Stimulated activated naive CD8-positive, alpha-beta T cell treated with anti-CD3 and anti-CD28 coated beads, Interleukin-15, Interleukin-2, amounts not matched to agents 100 U/mL and 50 U/mL, for 24 hours (primary cell): ENCODE results near the gene MARK4.
"Not testable (repeated sequence)": the region's sequence is repeated elsewhere in the genome, so short reads cannot be mapped to it uniquely, and the experiment has no call there.

ENCODE experiments used
- ATAC-seq: fragments of 150-1000 bp; cut with Tn5 transposase; one replicate; pipeline ENCODE4 v1.10.0; 2021
- DNase-seq: peaks from one replicate; pipeline ENCODE4 v3.0.0; 2021

The MARK4 gene

DNA sequence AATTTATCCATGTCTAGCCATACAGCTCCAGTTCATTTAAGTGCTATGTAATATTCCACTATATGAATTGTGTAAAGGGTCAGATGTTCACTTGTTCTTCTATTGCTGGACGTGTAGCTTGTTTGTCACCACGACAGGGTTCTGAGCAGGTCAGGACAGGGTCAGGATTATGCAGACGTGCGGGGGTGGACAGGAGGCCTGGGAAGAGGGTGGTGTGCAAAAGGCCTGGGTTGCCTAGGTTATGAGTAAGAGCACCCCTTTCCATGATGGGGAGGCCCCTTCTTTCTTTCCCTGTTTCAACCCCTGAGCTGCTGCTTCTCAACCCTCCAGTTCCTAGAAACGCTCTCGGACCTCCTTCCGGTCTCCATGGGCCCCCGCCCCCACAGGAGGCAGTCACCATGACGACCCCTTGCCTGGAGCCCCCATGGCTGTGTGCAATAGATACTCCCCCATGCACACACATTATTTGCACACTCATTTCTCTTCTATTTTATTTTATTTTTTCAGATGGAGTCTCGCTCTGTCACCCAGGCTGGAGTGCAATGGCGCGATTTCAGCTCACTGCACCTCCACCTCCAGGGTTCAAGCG is 7.8 kb upstream of the MARK4 start:
- DNase-seq (no peak), ATAC-seq (no peak)

DNA sequence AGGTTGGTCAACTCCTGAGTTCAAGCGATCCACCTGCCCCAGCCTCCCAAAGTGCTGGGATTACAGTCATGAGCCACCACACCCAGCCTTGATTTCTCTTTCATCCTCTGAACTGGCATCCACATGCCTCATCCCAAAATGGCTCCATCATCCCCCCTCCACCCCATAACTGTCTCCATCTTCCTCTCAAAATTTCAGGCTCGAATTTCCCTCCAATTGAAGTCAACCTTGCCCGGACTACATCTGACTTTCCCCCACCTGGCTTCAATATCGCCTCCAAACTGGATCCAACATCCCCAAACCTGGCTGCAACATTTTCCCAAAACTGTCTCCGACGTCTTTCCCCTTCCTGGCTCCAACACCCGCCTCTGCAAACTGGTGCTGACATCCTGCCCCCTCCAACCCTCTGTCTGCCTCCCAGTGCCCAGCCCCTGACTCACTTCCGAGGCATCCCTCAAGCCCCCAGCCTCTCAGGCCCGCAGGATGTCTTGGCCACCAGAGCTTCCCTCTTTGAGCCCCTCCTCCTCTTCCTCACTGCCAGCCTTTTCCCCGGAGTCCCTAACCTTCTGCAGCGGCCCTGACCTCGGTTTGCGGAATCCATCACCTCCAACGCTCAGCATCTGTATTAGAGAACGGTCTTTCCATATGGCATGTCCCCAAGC is 6.8 kb upstream of the MARK4 start:
- DNase-seq: no peak
- no peak for ATAC-seq

DNA sequence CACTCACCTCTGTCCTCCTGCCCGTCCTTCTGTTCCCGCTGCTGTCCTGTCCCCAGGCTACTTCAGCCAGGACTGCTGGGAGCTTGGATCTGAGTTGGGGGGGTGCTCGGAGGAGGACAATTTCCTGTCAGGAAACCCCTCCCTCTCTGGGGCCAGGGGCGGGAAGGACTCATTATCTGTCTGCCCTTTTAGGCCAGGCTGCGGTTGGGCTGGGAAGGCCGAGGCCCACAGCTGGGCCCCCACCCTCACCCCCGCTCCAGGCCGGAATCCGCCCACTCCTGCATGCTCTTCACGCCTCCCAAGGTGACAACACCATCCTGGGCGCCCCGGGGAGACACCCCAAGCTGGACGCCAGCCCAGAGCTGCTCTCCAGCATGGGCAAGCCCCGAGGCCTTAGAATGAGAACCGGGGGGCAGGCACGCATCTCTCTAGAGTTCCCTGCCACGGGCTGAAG is 5.7 kb upstream of the MARK4 start, which contains the start of gene EXOC3L2:
TSS of gene EXOC3L2 (minus strand) at position 74 of the 454 bp plus-strand sequence. CDS start 6,362 bp downstream, outside the sequence.
- no peak for ATAC-seq
- no peak for DNase-seq

DNA sequence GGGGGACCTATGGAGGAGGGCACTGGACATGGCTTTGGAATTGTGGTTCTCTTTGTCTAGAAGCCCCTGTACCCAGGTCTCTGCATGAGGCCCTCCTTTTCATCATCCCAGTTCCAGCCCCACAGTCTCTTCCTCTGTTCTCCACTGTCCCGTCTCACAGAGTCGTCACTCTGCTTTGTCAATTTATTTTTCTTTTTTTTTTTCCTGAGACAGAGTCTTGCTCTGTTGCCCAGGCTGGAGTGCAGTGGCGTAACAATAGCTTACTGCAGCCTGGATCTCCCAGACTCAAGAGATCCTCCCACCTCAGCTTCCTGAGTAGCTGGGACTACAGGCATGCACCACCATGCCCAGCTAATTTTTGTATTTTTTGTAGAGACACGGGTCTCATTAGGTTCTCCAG is 5.2 kb upstream of the MARK4 start:
- ATAC-seq (no peak), DNase-seq (no peak)

DNA sequence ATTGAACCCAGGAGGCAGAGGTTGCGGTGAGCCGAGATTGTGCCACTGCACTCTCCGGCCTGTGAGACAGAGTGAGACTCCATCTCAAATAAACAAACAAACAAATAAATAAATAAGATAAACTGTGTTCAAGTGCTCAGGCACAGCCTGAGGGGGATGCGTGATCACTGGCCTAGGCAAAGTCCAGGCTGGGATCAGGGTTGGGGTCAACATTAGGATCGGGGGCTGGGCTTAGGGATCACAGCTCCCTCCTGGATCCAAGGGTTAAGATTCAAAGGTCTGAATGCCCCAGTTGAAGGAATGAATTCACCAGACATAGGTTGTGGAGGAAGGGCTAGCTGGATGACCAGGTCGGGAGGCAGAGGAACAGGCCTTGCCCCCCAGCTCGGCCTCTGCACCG is 3.9 kb upstream of the MARK4 start:
- ATAC-seq (no peak), DNase-seq (no peak)

DNA sequence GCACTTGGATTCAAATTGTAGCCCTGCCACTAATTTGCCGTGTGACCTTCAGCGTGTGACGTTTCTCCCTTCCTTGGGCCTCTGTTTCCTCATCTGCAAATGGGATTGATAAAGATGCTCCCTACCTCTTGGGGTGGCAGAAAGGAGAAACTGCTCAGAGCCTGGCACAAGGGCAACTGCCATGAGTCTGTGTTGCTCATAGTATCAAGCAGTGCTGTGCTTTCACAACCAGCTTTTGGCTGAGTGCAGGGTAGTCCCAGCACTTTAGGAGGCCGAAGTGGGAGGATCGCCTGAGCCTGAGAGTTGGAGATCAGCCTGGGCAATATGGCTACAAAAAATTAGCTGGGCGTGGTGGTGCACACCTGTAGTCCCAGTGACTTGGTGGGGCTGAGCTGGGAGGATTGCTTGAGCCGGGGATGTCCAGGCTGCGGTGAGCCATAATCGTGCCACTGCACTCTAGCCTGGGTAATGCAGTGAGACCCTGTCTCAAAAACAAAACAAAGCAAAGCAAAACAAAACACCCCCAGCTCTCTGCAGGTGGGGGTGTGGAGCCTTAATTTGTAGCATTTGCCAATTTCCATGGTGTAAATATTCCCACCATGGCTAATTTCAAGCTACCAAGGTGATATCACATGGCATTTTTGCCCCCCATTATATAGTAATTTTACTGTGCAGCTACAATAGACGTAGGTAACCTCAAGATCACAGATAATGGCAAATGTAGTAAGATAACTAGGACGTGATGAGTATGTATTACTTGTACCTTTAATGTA is 1.6 kb upstream of the MARK4 start:
- DNase-seq: no peak
- no peak for ATAC-seq

DNA sequence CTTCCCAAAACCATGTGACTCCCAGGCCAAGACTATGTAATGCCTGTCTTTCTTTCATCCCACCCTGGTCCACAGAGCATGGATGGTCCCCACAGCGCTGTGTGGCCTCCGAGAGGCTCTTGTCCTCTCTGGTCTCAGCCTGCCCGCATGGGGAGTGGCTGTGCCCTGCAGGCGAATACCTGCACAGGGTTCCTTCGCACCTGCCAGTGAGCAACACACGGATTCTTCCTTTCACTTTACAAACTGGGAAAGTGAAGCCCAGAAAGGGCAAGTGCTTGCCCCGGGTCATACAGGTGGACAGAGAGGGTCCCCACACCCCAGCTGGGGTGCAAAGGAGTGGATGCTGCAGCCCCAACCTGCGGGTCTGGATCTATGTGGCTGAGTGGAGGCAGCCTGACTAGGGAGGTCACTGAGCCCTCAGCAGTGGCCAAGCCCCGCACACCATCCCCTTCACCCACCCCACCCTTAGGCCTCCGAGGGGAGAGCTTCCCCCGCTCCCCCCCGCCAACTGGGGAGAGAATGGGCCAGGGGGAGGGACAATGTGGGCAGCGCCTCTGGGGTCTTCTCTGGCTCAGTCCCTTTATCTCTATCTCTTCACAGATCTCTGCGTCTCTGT is 747 bp upstream of the MARK4 start:
- DNase-seq (no peak), ATAC-seq (no peak)

DNA sequence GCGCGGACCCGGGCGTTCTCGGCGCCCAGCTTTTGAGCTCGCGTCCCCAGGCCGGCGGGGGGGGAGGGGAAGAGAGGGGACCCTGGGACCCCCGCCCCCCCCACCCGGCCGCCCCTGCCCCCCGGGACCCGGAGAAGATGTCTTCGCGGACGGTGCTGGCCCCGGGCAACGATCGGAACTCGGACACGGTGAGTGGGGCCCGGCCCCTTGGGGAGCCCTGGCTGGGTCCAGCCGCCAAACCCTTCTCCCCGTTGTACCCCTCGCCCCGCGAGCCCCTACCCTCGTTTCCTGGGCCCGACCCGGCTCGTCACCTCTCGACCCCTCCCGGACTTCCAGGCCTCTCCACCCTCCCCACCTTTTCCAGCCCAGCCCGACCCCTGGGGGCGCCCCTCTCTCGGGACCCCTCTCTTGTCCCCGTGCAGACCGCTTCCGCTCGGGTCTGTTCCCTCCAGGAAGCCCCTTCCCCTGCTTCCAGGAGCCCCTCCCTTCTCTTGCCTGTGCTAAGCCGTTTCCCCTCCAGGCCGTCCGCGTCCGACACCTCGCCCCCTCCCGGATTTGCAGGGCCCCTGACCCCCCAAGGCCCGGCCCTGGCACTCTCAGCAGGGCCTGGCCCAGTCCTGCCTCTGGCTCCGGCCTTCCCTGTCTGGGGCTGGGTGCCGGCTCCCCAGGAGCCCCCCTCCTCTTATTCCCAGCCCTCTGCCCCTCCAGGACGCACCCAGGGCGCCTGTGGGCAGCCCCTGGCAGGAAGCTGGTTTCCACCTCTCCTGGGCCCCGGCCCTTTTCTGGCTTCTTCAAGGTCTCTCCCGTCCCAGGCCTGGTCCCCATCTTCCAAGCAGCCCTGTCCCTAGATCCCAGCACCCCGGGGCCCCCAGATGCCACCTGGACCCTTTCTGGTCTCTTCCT is 632 bp downstream of the MARK4 start:
- no peak for ATAC-seq
- DNase-seq: peak; percentile 23

DNA sequence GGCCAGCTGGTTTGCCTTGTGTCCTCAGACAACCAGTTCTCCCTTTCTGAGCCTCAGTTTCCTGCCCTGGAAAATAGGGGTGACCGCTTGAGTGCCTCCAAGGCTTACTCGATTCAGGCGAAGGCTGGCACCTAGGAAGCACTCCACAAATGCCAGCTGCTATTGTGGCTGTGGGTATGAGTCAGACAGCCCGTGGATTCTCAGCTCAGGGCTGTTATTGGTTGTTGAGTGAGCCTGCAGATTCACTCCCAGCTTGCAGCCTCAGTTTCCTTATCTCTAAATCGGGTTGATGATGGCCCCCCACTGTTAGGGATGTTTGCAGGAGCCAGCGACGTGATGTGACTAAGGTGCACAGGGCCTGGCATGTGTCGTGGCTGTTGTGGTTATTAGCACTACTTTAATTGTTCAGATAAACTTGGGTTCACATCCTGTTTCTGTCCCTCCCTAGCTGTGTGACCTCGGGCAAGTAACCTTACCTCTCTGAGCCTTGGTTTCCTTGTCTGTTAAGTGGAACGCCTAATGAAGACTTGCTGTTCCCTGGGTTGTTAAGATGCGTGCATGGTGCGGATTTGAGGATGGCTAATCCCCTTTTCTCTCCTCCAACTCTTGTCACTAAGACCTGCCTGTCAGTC is 2.4 kb downstream of the MARK4 start:
- ATAC-seq (peak; percentile 43), DNase-seq (peak; percentile 20)

DNA sequence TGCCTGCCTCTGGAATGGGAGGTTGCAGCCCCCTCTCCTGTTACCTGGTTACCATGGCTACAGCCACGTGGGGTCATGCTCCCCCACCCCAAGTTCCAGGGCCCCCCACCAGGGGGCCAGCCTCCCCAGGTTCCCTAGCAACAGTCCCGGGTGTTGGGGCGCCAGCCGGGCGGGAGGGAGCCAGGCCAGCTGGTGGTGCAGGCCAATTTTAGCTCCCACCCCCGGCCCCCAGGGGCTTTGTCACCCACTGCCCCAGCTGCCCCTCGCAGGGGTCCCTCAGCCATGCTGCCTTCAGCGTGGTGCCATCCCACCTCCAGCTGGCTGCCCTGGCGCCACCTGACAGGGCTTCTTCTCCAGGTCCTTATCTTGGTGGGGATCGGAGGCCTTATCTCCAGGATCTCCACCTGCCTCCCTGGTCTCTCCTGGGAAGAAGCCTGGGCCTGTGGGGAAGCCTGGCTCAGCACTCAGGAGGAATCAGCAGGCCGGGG is 3.0 kb downstream of the MARK4 start:
- no peak for ATAC-seq
- DNase-seq: no peak

DNA sequence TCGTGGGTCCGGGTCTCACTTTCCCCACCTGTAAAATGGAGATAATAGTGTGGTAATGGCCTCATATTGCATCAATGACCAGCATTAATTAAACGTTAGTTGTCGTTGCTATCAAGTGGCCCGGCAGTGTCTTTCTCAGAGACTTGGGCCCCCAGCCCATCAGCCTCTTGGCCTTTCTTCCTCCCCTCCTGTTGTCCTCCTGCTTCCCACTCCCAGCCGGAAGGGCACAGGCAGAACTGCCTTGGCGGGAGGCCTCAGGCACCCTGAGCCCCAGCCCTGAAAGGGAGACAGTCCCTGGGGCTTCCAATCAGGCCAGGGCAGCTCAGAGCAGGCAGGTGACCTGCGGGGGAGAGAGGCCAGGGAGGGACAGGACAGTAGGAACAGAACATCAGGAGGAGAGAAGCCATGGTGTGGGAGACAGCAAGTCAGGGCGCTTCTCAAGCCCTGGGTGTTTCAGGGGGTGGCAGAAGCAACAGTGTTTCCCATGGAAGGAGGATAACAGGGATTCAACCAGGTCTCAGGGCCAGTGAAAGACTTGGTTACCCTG is 4.6 kb downstream of the MARK4 start:
- DNase-seq (no peak), ATAC-seq (no peak)

DNA sequence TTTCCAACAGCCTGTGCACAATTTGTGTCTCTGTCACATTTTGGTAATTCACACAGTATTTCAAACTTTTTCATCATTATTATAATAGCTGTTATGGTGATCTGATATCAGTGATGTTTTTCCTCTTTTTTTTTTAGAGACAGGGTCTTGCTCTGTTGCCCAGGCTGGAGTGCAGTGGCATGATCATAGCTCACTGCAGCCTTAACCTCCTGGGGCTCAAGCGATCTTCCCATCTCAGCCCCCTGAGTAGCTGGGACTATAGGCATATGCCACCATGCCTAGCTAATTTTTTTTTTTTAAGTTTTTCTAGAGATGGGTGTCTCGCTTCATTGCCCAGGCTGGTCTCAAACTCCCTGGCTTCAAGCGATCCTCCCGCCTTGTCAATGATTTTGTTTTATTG is 5.8 kb downstream of the MARK4 start:
- no peak for DNase-seq
- no peak for ATAC-seq

DNA sequence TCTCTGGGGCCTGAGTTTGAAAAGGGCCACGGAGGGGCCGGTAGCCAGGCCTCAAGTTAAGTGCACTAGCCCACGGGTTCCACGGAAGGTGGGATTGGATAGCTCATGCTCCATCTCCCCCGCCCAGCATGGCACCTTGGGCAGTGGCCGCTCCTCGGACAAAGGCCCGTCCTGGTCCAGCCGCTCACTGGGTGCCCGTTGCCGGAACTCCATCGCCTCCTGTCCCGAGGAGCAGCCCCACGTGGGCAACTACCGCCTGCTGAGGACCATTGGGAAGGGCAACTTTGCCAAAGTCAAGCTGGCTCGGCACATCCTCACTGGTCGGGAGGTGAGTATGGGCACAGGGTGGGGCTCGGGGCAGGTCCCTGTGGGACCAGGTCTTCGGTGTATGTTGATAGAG is 7.8 kb downstream of the MARK4 start:
- no peak for DNase-seq
- ATAC-seq: no peak

DNA sequence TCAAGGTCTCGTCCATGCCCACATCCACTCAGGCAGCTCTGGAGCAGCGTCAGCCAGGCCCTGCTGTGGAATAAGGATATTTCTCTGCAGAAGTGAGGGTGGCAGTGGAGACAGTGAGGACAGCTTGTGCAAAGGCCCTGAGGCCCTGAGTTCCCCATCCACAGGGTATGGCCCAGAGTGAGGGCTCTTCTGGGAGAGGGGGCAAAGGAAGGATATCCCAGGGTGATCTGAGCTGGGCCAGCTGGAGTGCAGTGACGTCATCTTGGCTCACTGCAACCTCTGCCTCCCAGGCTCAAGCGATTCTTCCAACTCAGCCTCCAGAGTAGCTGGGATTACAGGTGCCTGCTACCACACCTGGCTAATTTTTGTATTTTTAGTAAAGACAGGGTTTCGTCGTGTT is 11.5 kb downstream of the MARK4 start:
- DNase-seq (no peak), ATAC-seq (no peak)

DNA sequence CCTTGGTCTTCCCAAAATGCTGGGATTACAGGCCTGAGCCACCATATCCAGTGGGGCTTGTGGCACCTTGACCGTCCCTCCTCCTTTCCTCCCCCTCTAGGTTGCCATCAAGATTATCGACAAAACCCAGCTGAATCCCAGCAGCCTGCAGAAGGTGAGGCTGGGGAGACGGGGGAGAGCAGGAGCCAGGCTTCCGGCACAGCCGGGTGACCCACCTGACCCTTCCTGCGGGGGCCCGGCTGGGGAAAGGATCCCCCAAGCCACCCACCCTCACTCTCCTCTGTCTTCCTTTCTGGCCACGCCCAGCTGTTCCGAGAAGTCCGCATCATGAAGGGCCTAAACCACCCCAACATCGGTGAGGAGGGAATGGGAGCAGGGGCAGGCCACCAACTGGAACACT is 11.9 kb downstream of the MARK4 start:
- ATAC-seq (no peak), DNase-seq (no peak)

DNA sequence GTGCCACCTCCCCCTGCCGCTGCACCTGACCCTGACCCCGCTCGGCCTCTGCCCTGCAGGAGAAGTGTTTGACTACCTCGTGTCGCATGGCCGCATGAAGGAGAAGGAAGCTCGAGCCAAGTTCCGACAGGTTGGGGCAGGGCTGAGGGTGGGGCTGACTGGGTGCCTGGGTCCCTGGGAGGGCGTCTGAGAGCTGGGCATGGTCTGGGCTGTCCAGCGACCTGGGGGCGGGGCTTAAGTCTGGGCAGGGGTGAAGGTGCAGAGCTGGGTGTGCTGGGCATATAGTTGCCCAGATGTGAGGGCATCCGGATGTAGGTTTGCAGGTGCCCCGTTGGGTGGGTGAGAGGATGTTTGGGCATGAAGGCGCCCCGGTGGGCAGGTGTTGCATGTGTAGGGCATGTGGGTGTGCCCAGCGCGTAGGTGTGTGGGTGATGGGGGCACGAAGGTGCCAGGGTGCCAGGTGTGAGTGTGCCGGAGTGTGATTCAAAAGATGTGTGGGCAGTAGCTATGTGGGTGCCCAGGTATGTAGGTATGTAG is 13.8 kb downstream of the MARK4 start:
- ATAC-seq (no peak), DNase-seq (no peak)

DNA sequence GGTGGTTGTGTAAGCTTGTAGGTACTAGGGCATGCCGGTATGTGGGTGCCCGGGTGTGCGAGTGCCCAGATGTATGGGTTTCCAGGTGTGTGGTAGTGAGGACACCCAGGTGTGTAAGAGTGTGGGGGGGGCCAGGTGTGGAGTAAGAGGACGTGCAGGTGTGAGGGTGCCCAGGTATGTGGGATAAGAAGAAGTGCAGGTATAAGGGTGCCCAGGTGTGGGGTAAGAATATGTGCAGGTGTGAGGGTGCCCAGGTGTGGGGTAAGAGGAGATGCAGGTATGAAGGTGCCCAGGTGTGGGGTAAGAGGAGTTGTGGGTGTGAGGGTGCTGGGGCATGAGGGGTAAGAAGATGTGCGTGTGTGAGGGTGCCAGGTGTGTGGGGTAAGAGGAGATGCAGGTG is 14.3 kb downstream of the MARK4 start:
- peak; percentile 19 for ATAC-seq
- no peak for DNase-seq

DNA sequence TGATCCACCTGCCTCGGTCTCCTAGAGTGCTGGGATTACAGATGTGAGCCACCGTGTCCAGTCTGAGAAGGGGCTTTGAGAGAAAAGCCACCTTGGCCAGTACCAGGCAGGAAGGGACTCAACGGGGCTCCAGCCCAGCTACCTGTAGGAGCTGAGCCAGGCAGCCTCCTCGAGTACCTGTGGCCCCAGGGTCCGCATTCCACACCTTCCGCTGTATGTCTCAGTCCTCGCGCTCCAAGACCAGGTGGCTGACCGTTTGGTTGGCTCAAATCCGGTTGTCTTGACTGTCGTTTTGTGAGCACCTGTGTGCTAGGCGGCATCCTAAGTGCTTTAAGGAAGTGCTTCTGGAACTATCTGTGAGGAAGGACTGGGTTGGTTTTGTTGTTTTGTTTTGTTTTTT is 16.2 kb downstream of the MARK4 start:
- no peak for DNase-seq
- no peak for ATAC-seq

DNA sequence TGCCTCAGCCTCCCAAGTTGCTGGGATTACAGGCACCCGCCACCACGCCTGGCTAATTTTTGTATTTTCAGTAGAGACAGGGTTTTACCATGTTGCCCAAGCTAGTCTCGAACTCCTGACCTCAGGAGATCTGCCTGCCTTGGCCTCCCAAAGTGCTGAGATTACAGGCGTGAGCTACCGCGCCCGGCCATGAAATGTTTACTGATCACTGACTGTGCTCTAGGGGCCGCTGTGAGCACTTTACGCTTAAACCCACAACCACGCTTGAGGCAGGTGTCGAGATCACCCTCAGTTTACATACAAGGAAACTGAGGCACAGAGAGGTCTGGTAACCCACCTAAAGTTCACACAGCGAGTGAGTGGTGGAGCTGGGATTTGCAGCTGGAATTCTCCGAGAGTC is 18.9 kb downstream of the MARK4 start:
- ATAC-seq, DNase-seq: not testable (repeated sequence)

DNA sequence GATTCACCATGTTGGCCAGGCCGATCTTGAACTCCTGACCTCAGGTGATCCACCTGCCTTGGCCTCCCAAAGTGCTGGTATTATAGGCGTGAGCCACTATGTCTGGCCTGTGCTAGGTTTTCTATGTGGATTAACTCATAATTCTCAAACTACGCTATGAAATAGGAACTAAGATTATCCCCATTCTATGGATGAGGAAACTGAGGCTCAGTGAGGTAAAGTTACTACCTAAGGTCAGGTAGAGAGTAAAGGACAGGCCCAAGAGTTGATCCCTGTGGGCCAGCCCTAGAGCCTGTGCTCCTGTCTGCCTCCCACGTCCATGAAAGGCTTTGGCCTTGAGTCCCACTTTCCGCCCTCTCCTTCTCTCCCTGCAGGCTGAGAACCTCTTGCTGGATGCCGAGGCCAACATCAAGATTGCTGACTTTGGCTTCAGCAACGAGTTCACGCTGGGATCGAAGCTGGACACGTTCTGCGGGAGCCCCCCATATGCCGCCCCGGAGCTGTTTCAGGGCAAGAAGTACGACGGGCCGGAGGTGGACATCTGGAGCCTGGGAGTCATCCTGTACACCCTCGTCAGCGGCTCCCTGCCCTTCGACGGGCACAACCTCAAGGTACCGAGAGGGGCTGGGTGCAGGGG is 20.1 kb downstream of the MARK4 start:
- ATAC-seq (no peak), DNase-seq (no peak)
